T47D (cell line): ENCODE data around the gene HLA-DRA.
"Not testable (repeated sequence)": the region's sequence is repeated elsewhere in the genome, so short reads cannot be mapped to it uniquely, and the experiment has no call there.

Source experiments
- DNase-seq, 2 experiments: peaks; one replicate each; pipeline versions ENCODE4 v3.0.0 to v3.0.0-alpha.2; 2011 to 2012; ENCODE audit warnings: low read depth in 1 of 2, low spot score in 1 of 2
- JUND ChIP-seq: IDR thresholded peaks from 2 replicates; pipeline ENCODE4 v1.6.1; 2012; ENCODE audit warnings: low read depth
- in situ Hi-C: cut with HindIII; loops from 2 replicates; pipeline ENCODE4 v1.10.0; 2016; ENCODE audit warnings: low sequenced_read_pairs, low pct_unique_long_range_greater_than_20kb

Gene HLA-DRA

GRCh38 chr6:32413427-32414047, 26.1 kb upstream of the HLA-DRA start:
- peak; percentile 50 to 82 for DNase-seq
- TF ChIP-seq JUND = no peak
- in situ Hi-C loops = no loop called here

GRCh38 chr6:32415521-32416019, 24.1 kb upstream of the HLA-DRA start:
- in situ Hi-C loops = no loop called here
- TF ChIP-seq JUND = no peak
- DNase-seq = peak; percentile 29 to 81

DNA sequence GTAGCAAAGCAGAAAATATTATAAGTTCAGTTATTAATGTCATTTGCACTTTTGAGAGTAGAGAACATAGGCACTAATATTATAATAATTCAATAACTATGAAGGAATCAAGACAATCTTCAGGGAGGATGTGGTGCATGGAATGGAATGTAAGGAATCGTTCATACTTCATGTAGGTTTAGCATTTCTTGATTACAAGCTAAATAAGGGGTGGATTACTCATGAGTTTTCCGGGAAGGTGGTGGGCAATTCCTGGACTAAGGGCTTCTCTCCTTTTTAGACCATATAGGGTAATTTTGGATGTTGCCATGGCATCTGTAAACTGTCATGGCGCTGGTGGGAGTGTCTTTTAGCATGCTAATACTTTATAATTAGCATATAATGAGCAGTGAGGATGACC, 23.7 kb upstream of the HLA-DRA start:
- no peak for DNase-seq
- in situ Hi-C loops = no loop called here
- no peak for TF ChIP-seq JUND

DNA sequence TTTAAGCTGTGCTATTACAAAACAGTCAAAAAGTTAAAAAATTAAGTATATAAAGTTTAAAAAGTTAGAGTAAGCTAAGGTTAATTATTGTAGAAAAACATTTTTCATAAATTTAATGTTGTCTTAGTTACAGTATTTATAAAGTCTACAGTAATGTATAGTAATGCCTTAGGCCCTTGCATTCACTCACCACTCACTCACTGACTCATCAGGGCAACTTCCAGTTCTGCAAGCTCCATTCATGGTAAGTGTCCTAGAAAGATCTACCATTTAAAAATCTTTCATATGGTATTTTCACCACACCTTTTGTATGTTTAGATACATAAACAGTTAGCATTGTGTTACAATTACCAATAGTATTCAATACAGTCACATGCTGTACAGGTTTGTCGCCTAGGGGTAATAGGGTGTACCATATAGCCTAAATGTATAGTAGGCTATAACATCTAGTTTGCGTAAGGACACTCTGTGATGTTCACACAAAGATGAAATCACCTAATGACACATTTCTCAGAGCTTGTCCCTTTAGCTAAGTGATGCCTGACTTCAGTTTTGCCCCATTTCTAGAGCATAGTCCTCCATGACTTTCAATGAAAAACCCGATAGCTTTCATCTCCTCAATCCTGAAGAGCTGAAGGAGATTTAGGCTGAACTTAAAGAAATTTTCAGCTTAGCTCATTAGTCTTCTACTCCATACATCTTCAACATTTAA, 14.9 kb upstream of the HLA-DRA start:
- in situ Hi-C loops = no loop called here

DNA sequence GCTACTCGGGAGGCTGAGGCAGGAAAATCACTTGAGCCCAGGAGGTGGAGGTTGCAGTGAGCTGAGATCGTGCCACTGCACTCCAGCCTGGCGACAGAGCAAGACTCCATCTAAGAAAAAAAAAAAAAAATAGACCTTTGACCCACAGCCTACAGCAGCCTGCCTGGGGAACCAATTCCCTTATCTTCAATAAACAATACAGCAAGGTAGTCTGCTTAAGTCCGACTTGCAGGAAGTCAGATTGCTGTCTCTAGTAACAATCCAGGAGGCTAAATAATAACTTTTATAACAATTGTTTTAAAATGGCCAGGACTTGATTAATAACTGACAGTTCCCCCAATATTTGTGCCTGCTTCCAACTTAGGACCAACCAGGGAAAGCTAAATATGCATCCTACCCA, 13.3 kb upstream of the HLA-DRA start:
- in situ Hi-C loops = no loop called here
- DNase-seq = no peak

More for the DNA sequence above, 14.9 kb upstream of the HLA-DRA start:
- TF ChIP-seq JUND = no peak
- no peak for DNase-seq

GRCh38 chr6:32427218-32427617, 12.5 kb upstream of the HLA-DRA start:
- DNase-seq = no peak
- TF ChIP-seq JUND = no peak
- in situ Hi-C loops = no loop called here

More for the DNA sequence above, 13.3 kb upstream of the HLA-DRA start:
- TF ChIP-seq JUND = no peak

GRCh38 chr6:32427934-32428474, 11.7 kb upstream of the HLA-DRA start:
- DNase-seq = no peak
- in situ Hi-C loops = no loop called here
- no peak for TF ChIP-seq JUND

DNA sequence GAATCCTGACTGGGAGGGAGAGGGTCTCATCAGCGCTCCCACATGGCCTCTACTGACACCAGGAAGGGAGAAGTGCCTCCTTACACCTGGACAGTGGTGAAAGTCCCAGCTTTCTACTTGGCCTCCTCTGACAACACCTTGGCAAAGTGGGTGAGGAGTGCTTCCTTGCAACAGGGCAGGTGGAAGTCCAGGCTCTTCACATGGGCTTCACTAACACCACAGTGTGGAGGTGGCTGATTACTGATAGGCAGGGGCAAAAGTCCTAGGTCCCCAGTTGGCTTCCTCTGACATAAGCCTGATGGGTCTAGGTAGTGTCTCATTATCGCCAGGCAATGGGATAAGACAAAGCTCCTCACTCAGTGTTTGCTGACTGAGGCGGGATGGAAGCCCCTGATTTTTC, 9.5 kb upstream of the HLA-DRA start:
- in situ Hi-C loops = no loop called here
- no peak for TF ChIP-seq JUND
- DNase-seq = no peak

- in situ Hi-C loops = no loop called here
These were observed 8.5 kb upstream of the HLA-DRA start for GRCh38 chr6:32431142-32431541.

GRCh38 chr6:32432050-32432450, 7.6 kb upstream of the HLA-DRA start:
- in situ Hi-C loops = no loop called here
- peak; percentile 12 to 59 for DNase-seq
- no peak for TF ChIP-seq JUND

More at GRCh38 chr6:32431142-32431541, 8.5 kb upstream of the HLA-DRA start:
- no peak for TF ChIP-seq JUND
- DNase-seq = no peak

- DNase-seq = not testable (repeated sequence)
These were observed 5.7 kb upstream of the HLA-DRA start for GRCh38 chr6:32433950-32434349.

DNA sequence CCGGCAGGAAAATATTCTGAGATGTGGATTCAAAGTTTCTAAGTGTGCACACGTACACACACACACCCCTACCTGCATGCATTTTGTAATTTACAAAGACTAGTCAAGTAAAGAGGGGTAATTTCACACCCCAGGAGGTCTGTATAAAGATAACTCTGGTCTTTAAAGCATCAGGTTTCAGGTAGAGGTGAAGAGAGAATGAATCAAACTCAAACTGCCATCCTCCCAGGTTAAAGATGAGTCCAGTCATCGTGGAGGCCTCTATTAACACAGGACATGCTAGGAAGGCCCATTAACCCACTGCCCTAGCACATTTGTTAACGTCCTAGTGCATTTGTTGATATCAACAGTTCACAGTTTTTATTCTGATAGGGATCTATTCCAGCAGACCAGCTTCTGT, 3.5 kb upstream of the HLA-DRA start:
- in situ Hi-C loops = no loop called here
- no peak for DNase-seq
- TF ChIP-seq JUND = no peak

More at GRCh38 chr6:32433950-32434349, 5.7 kb upstream of the HLA-DRA start:
- in situ Hi-C loops = not testable (repeated sequence)
